Measurements from ENCODE around the gene CCR5.

GRCh38 chr3:46359733-46360493, 10.8 kb upstream of the CCR5 start:
- TF ChIP-seq CTCF (conservative IDR thresholded peaks at IDR 0.05; ENCODE audit: low read depth, low read length) (no peak), EZH2 (IDR thresholded peaks at IDR 0.05; ENCODE audit: low read length, unreplicated experiment) (no peak)
